Vagina (tissue), 2 donors: ENCODE data around the gene KCNIP2.

Experiments used
- CTCF ChIP-seq, 3 experiments: fragments of 450-650 bp in 2 of 3; fragments of 200-600 bp in 1 of 3; sonication (generic) in 1 of 3; IDR thresholded peaks; one replicate each; pipeline ENCODE4 v1.5.1; 2017 to 2019; ENCODE audit warnings: antibody characterized with exemption in 3 of 3, mild to moderate bottlenecking in 2 of 3, moderate library complexity in 2 of 3
- POLR2A ChIP-seq, 2 donors: fragments of 450-650 bp; IDR thresholded peaks; one replicate each; pipeline ENCODE4 v1.6.1; 2017; ENCODE audit warnings: antibody characterized with exemption in 2 of 2, mild to moderate bottlenecking in 2 of 2, moderate library complexity in 2 of 2
- POLR2AphosphoS5 ChIP-seq, 2 donors: sonication (generic); formaldehyde crosslinking; IDR thresholded peaks; one replicate each; pipeline ENCODE4 v1.9.0; 2017; ENCODE audit warnings: antibody characterized with exemption in 2 of 2, mild to moderate bottlenecking in 2 of 2, low read depth in 1 of 2; ENCODE audit not compliant: insufficient read depth in 1 of 2

GRCh38 chr10:101828766-101829551 is 14.6 kb downstream of the KCNIP2 start:
- no peak for TF ChIP-seq CTCF (IDR thresholded peaks at IDR 0.05)
- no peak for TF ChIP-seq POLR2A (IDR thresholded peaks at IDR 0.05)
- TF ChIP-seq POLR2AphosphoS5 (IDR thresholded peaks at IDR 0.05; ENCODE audit: insufficient read depth in 1 of 2, low read depth in 1 of 2), result no peak
